Lower leg skin (tissue), 3 donors: ENCODE data around the gene TMEM200B.

ENCODE experiments used
- CTCF ChIP-seq, 3 donors: fragments of 450-650 bp; IDR thresholded peaks; one replicate each; pipeline ENCODE4 v1.5.1; 2016; ENCODE audit warnings: antibody characterized with exemption in 3 of 3, mild to moderate bottlenecking in 3 of 3, moderate library complexity in 2 of 3
- POLR2A ChIP-seq, 2 donors: fragments of 450-650 bp; IDR thresholded peaks; one replicate each; pipeline ENCODE4 v1.6.1; 2016 to 2017; ENCODE audit warnings: antibody characterized with exemption in 2 of 2, mild to moderate bottlenecking in 1 of 2, moderate library complexity in 1 of 2

- no peak for TF ChIP-seq CTCF (IDR thresholded peaks at IDR 0.05)
- TF ChIP-seq POLR2A (IDR thresholded peaks at IDR 0.05) = no peak
Observed at GRCh38 chr1:29120367-29120766, 3.3 kb downstream of the TMEM200B start.
